HEK293 (cell line): ENCODE measurements around the gene RBMS3.

Experiments used
- PBX3 ChIP-seq: sonication (generic); formaldehyde crosslinking; IDR thresholded peaks from 2 replicates; pipeline ENCODE4 v1.8.1; 2022; ENCODE audit warnings: mild to moderate bottlenecking, moderate library complexity, missing genetic modification reagents
- REST ChIP-seq: fragments of 450-650 bp; formaldehyde crosslinking; IDR thresholded peaks from 2 replicates; pipeline ENCODE4 v1.5.1; 2016; ENCODE audit warnings: missing biosample characterization, missing genetic modification characterization
- ZNF223 ChIP-seq: fragments of 450-650 bp; formaldehyde crosslinking; IDR thresholded peaks from 2 replicates; pipeline ENCODE4 v1.5.1; 2016; ENCODE audit warnings: missing biosample characterization, missing genetic modification characterization
- ZNF394 ChIP-seq: fragments of 450-650 bp; formaldehyde crosslinking; IDR thresholded peaks from 2 replicates; pipeline ENCODE4 v1.5.1; 2016; ENCODE audit warnings: missing biosample characterization, missing genetic modification characterization, mild to moderate bottlenecking, moderate library complexity, borderline replicate concordance
- ZNF645 ChIP-seq: fragments of 450-650 bp; formaldehyde crosslinking; IDR thresholded peaks from 2 replicates; pipeline ENCODE4; 2016; ENCODE audit warnings: missing biosample characterization, missing genetic modification characterization

- no peak for TF ChIP-seq ZNF394 (tag by site-specific recombination)
- no peak for TF ChIP-seq ZNF645 (tag by site-specific recombination)
- no peak for TF ChIP-seq PBX3 (CRISPR knock-in tag)
- TF ChIP-seq REST (tag by site-specific recombination): no peak
- TF ChIP-seq ZNF223: no peak
Measured at GRCh38 chr3:29486917-29487316, 206.0 kb downstream of the RBMS3 start.
